ENCODE measurements around the gene HES5. TPM values are rescaled to one million over a fixed set of nuclear protein-coding genes. Genes with fewer than 3 reads are reported as not detected.

The HES5 gene
- total RNA-seq, 1 experiment from 2014 or later = not detected

- Mint-ChIP-seq H3K9me3 (ENCODE audit: low read depth, unreplicated experiment) (no peaks in the 10 kb centered on the region), H3K27ac (ENCODE audit: unreplicated experiment) (no peak overlapping the region), H3K36me3 (ENCODE audit: insufficient read depth, unreplicated experiment) (no peaks in the 10 kb centered on the region), H3K4me1 (ENCODE audit: low read depth, unreplicated experiment) (peaks cover 8% of the 10 kb centered on the region), H3K4me3 (ENCODE audit: low read depth, unreplicated experiment) (no peak overlapping the region), H3K27me3 (ENCODE audit: unreplicated experiment) (peaks cover 9% of the 10 kb centered on the region)
- DNase-seq = no peak
- CTCF ChIA-PET = no interaction called here
- TF ChIP-seq, protein P1, sequence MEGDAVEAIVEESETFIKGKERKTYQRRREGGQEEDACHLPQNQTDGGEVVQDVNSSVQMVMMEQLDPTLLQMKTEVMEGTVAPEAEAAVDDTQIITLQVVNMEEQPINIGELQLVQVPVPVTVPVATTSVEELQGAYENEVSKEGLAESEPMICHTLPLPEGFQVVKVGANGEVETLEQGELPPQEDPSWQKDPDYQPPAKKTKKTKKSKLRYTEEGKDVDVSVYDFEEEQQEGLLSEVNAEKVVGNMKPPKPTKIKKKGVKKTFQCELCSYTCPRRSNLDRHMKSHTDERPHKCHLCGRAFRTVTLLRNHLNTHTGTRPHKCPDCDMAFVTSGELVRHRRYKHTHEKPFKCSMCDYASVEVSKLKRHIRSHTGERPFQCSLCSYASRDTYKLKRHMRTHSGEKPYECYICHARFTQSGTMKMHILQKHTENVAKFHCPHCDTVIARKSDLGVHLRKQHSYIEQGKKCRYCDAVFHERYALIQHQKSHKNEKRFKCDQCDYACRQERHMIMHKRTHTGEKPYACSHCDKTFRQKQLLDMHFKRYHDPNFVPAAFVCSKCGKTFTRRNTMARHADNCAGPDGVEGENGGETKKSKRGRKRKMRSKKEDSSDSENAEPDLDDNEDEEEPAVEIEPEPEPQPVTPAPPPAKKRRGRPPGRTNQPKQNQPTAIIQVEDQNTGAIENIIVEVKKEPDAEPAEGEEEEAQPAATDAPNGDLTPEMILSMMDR (IDR thresholded peaks at IDR 0.05; ENCODE audit: unreplicated experiment) = no peak
- intact Hi-C loops (cut with micrococcal nuclease; ENCODE audit: unreplicated experiment) = no loop called here
- no TSS peak for BruUV-seq (replicated peaks)
Measured at GRCh38 chr1:2498648-2499047, 31.4 kb downstream of the HES5 start.

- no TSS peak for BruUV-seq (replicated peaks)
- no peak for DNase-seq
- H3K27me3 Mint-ChIP-seq (ENCODE audit: unreplicated experiment) = peaks cover 17% of the 10 kb centered on the region
- no peak overlapping the region for H3K27ac Mint-ChIP-seq (ENCODE audit: unreplicated experiment)
- no peaks in the 10 kb centered on the region for H3K36me3 Mint-ChIP-seq (ENCODE audit: insufficient read depth, unreplicated experiment)
- CTCF ChIA-PET = no interaction called here
- peaks cover 8% of the 10 kb centered on the region for H3K4me1 Mint-ChIP-seq (ENCODE audit: low read depth, unreplicated experiment)
- intact Hi-C loops (cut with micrococcal nuclease; ENCODE audit: unreplicated experiment) = no loop called here
- no peaks in the 10 kb centered on the region for H3K9me3 Mint-ChIP-seq (ENCODE audit: low read depth, unreplicated experiment)
- no peak overlapping the region for H3K4me3 Mint-ChIP-seq (ENCODE audit: low read depth, unreplicated experiment)
- TF ChIP-seq, protein P1 (IDR thresholded peaks at IDR 0.05; ENCODE audit: unreplicated experiment) = no peak
Measured at GRCh38 chr1:2497891-2498290, 32.2 kb downstream of the HES5 start.

- H3K27ac Mint-ChIP-seq (ENCODE audit: unreplicated experiment) = no peak overlapping the region
- no TSS peak for BruUV-seq (replicated peaks)
- H3K4me3 Mint-ChIP-seq (ENCODE audit: low read depth, unreplicated experiment) = no peak overlapping the region
- CTCF ChIA-PET = no interaction called here
- TF ChIP-seq, protein P1 (IDR thresholded peaks at IDR 0.05; ENCODE audit: unreplicated experiment) = no peak
- H3K9me3 Mint-ChIP-seq (ENCODE audit: low read depth, unreplicated experiment) = no peaks in the 10 kb centered on the region
- DNase-seq = no peak
- H3K4me1 Mint-ChIP-seq (ENCODE audit: low read depth, unreplicated experiment) = peaks cover 8% of the 10 kb centered on the region
- peaks cover 25% of the 10 kb centered on the region for H3K27me3 Mint-ChIP-seq (ENCODE audit: unreplicated experiment)
- intact Hi-C loops (cut with micrococcal nuclease; ENCODE audit: unreplicated experiment) = no loop called here
- H3K36me3 Mint-ChIP-seq (ENCODE audit: insufficient read depth, unreplicated experiment) = no peaks in the 10 kb centered on the region
Measured at GRCh38 chr1:2496746-2497145, 33.3 kb downstream of the HES5 start.

- H3K4me1 Mint-ChIP-seq (ENCODE audit: low read depth, unreplicated experiment) = peaks cover 8% of the 10 kb centered on the region
- CTCF ChIA-PET = no interaction called here
- no peak for DNase-seq
- TF ChIP-seq, protein P1 (IDR thresholded peaks at IDR 0.05; ENCODE audit: unreplicated experiment) = no peak
- no TSS peak for BruUV-seq (replicated peaks)
- no peaks in the 10 kb centered on the region for H3K36me3 Mint-ChIP-seq (ENCODE audit: insufficient read depth, unreplicated experiment)
- no peaks in the 10 kb centered on the region for H3K9me3 Mint-ChIP-seq (ENCODE audit: low read depth, unreplicated experiment)
- peaks cover 31% of the 10 kb centered on the region for H3K27me3 Mint-ChIP-seq (ENCODE audit: unreplicated experiment)
- no peak overlapping the region for H3K4me3 Mint-ChIP-seq (ENCODE audit: low read depth, unreplicated experiment)
- H3K27ac Mint-ChIP-seq (ENCODE audit: unreplicated experiment) = no peak overlapping the region
- intact Hi-C loops (cut with micrococcal nuclease; ENCODE audit: unreplicated experiment) = no loop called here
Measured at GRCh38 chr1:2496087-2496622, 33.9 kb downstream of the HES5 start.

All from Calu3 (cell line).